Esophagus squamous epithelium (tissue), 4 donors: Measurements from ENCODE around the gene IDS.

Source experiments
- CTCF ChIP-seq, 6 experiments: fragments of 450-650 bp in 4 of 6; fragments of 200-600 bp in 2 of 6; sonication (generic) in 2 of 6; IDR thresholded peaks; one replicate each; pipeline ENCODE4 v1.5.1; 2016 to 2019; ENCODE audit warnings: antibody characterized with exemption in 6 of 6, mild to moderate bottlenecking in 4 of 6, moderate library complexity in 4 of 6
- POLR2A ChIP-seq, 4 donors: fragments of 450-650 bp; IDR thresholded peaks; one replicate each; pipeline ENCODE4 v1.6.1; 2017; ENCODE audit warnings: antibody characterized with exemption in 4 of 4, mild to moderate bottlenecking in 4 of 4, moderate library complexity in 3 of 4

GRCh38 chrX:149540131-149540620 lies 35.1 kb upstream of the IDS start:
- TF ChIP-seq CTCF (IDR thresholded peaks at IDR 0.05), result no peak
- TF ChIP-seq POLR2A (IDR thresholded peaks at IDR 0.05), result no peak
